Glomerular visceral epithelial cell (primary cell): ENCODE data around the gene SLC25A26.

Experiments
- DNase-seq: peaks from one replicate; pipeline ENCODE4 v3.0.0-alpha.2; 2016; ENCODE audit errors: extremely low spot score

SLC25A26 gene

DNA sequence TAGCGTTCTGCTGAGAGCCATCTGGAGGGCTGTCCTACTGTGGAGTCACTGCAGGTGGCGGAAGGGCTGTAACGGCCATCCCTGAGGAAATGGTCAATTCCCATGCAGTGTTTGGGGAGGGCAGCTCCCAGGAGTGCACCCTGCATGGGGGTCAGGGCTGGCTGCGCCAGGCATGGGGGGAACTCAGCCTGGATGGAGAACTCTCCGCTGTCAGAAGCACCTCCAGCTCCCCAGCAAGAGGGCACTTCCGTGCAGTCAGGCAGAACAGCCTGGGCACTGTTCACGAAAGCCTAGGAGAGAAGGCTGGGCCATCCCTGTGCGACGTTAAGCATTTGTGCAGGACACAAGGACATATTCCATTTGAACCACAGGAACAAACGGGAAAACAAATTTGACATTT is 174.8 kb downstream of the SLC25A26 start:
- no peak for DNase-seq

- no peak for DNase-seq
These were observed 175.5 kb downstream of the SLC25A26 start for GRCh38 chr3:66396161-66396760.

- no peak for DNase-seq
These were observed 176.1 kb downstream of the SLC25A26 start for GRCh38 chr3:66396888-66397287.

- no peak for DNase-seq
These were observed 176.9 kb downstream of the SLC25A26 start for GRCh38 chr3:66397745-66398144.

DNA sequence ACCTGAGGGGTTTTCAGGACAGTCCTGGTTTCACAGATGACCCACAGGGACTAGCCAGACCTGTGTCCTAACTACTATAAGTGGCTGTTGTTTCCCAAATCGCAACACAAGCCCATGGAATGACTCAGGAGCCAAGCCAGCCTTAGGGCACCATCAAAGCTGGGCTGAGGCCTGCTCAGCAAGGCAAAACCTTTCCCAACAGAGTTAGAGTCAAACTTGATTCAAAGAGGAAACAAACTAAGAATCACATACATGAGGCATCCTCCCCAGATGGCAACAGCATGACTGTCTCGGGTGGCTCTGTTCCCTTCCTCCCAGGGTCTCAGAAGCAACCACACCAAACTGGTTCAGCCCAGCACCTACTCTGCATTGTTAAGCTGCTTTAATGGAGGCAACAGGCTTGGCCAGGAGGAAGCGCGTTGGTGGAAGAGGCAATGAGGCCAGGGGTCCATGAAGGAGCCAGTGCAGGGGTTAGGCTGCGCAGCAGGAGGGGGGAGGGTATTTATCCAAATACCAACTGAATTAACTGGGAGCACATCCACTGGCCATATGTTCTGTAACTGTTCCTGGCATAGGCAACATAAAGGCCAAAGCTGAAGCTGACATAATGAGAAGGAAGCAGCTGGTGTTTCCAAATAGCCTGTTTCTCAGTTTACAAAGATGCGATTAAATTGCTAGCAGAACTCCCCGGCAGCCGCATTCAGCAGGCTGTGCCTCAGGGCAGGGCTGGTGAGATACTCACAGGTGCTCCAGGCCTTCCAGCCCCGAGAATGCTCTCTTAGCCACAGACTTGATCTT is 177.6 kb downstream of the SLC25A26 start:
- DNase-seq, result no peak

DNA sequence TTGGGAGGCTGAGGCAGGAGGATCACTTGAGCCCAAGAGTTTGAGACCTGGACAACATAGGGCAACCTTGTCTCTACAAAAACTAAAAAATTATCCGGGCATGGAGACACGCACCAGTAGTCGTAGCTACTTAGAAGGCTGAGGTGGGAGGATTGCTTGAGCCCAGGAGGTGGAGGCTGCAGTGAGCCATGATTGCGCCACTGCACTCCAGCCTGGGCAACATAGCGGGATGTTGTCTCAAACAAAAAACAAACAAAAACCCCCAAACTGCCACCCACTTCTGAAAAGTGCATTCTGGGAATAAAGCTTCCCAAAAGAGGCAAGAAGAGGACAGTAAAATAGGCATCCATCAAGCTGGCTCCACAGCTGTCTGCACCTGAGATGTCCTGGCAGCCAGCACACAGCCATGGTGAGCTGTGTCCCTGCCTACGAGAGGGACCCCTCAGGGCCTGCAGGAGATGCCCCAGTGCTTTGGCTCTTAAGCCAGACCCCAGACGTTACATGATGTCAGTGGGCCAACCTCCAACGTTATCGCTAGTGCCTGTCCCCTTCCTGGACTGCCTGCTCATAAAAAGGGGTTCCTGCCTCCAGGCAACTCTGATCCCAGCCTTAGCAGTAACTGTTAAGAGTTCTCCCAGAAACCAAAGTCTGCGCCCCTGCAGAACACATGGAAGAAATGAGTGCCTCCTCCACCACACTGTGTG is 178.9 kb downstream of the SLC25A26 start:
- DNase-seq, result no peak

DNA sequence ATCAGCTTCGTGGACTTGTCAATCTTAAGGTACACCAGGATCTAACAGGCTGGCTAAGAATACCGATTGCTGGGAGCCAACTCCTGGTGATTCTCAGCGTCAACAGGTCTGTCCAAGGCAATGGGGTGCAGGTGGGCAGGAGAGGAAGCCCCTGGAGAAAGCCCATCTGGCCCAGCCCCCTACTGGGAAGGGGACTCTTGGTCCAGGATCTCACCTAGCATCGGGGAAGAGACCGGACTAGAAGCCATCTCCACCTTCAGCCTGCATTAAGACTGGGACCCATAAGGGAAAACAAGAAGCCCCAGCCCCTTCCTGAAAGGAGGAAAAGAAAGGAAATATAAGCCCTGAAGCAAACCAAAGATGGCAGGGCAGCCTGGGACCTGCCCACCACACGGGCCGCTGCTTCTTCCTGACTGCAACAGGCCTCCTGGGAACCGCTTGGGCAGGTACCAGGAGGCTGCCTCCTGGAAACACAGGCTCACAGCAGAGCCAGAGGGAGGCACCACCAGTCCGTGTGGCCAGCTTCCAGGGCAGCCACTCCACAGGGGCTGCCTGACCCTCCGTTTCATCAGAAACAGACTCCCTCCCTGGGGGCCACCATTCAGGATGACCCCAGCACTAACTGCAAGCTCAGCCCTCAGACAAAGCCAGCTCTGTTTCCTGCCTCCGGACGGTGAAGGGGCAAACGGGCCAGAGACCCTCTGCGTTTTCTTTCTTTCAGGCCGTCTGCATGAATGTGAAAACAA is 179.8 kb downstream of the SLC25A26 start:
- DNase-seq, result no peak

DNA sequence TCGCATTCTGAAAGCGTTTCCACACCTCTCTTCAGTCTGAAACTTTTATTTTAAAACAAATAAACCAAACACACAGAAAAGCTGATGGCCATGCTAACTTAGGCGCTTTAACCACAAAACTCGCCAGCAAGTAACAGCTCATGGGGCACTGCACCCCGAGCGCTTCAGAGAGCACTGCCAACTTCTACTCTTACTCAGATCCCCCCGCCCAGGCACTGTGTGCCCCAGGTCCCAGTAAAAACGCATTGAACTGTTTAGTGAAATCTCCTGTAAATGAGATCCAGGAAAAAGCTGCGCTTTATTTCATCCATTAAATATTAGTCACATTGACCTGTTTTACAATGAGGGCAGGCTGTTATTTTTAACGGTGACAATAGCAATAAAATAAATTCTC is 180.4 kb downstream of the SLC25A26 start:
- DNase-seq, result no peak

GRCh38 chr3:66401675-66402491 is 181.1 kb downstream of the SLC25A26 start:
- DNase-seq, result no peak

GRCh38 chr3:66402596-66403290 is 181.9 kb downstream of the SLC25A26 start:
- no peak for DNase-seq

GRCh38 chr3:66403323-66403990 is 182.7 kb downstream of the SLC25A26 start:
- DNase-seq, result no peak

- DNase-seq, result no peak
These were observed 183.4 kb downstream of the SLC25A26 start for GRCh38 chr3:66404197-66404596.

GRCh38 chr3:66404903-66405700 is 184.3 kb downstream of the SLC25A26 start:
- DNase-seq, result no peak

GRCh38 chr3:66405701-66406091 is 184.9 kb downstream of the SLC25A26 start:
- peak; percentile 12 for DNase-seq

DNA sequence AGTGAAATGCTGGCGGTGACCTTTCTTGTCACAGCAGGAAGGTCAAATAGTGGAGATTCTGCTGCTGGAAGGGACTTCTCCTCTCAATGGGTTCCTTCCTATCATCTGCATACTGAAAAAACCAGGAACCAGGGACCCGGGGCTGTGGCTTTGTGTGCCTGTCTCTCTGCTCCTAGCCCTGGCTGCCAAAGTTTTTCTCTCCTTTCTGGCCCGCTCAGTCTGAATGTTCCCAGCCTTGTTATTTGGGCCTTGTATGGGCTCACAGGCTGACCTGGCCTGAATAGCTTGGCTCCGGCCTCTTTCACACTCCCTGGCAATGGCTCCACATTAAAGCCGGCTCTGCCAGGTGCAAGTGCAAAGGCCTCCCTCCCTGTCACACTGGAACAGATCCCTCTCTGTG is 185.4 kb downstream of the SLC25A26 start:
- DNase-seq, result no peak

DNA sequence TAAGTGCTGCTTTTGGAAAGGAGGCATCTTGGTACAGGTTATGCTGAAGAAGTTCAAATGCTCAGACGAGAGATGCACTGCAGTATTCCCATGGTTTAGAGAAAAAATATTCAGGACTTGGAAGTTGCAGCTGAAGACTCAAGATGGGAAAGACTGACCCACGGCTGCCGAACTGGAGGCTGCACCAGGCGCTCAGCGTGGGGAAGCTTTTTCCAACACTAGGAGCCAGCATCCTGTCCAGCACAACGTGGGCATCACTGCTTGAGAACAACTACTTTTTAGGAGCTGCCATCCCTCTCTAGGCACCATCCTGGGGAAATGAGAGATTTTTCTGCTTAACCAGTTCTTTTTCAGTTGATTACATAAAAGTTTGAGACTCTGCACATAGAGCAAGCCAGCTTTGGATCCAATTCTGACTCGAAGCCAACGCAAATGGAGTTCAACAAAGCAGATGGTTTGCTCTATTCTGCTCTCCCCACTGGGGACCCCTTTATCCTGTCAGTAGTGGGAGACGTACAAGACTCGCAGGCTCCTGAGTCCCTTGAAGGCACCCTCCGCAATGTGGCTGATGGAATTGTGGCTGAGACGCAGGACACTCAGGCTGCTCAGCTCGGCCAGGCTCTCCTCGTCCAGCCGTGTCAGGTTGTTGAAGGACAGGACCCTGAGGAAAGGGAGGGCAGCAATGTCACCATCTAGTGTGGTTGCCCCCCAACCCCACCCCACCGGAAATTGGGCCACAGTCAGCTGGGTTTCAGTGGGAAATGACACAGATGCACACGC is 186.2 kb downstream of the SLC25A26 start:
- DNase-seq, result no peak

DNA sequence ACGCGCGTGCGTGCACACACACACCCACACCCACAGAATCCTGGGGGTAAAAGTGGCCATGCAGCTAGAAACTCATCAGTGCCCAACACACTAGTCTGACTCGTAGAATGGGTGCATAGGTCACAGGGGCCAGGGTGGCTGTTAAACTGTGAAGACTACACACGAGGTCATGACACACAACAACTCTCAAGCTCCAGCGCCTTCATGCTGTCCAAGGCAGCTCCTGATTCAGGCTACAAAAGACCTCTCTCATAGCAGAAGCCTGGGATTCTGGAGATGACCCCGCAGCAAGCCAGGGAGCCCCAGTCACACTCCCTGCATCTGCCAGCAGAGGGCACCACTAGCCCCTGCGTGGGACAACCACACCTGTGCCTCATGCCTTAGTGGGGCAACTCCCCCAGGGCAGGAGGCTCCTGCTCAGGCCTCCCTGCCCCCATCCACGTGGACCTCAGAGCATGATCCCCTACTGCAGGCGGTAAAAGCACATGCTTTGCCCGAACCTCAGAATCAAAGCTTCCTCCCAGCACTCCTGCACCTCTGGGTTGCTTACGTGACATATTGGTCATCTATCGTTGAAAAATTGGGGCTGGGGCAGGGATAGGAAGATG is 186.9 kb downstream of the SLC25A26 start:
- DNase-seq, result peak; percentile 58
